Smooth muscle cell of the brain vasculature (primary cell): ENCODE data around the gene WWOX.

Experiments used
- DNase-seq: peaks from one replicate; pipeline ENCODE4 v3.0.0-alpha.2; 2012; ENCODE audit warnings: low read depth, low spot score

Gene WWOX

DNA sequence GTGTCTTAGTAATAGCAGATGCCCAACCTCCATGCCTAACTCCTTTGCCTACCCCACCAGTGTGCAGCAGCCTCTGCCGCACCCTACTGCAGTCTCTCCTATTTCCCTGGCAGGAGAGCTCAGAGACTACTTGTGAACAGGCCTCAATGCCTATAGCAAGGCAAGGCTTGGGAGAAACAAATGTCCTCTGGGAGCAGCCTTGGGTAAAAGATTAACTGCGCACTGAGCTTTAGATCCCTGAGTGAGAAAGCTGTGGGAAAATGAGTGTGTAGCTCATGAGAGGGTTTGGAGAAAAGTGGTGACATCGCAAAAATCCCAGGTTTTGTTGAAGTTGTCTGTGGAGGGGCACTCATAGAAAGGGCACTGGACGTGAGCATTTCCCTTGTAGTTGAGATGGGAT is 335.8 kb downstream of the WWOX start:
- no peak for DNase-seq

DNA sequence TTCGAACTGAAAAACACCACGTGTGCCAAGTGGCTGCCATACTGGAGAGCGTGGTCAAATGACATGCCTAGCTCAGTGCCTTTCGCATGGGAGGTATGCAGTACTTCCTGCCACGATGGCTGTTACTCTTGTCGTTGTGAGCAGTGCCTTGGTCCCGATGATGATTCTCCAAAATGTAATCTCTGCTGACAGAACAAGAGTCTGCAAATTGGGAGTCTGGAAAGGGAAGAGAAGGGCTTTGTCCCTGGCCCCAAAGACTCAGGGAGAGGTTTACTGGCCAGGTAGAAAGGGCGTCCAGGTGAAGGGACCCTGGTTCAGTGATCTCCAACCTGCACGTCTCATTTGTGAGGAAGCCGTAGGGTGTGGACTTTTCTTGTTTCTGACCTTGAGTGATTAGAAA is 336.6 kb downstream of the WWOX start:
- no peak for DNase-seq

DNA sequence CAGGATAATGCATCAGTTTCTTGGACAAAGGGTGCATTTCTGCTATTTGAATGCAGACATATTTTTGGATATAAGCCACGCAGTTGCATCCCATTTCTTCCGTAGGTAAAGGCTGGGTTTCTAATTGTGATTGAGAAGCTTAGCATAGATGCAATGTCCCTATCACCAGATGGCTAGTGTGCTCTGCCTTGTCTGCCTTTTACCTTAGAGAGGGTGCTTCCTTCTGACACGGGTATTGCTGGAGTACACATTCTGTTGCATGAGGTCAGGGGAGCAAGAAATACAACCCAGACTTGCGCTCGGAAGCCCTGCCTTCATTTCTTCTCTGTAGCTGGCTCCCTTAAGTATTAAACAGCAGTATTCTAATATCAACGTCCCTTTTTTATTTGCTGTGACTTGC is 337.4 kb downstream of the WWOX start:
- no peak for DNase-seq

DNA sequence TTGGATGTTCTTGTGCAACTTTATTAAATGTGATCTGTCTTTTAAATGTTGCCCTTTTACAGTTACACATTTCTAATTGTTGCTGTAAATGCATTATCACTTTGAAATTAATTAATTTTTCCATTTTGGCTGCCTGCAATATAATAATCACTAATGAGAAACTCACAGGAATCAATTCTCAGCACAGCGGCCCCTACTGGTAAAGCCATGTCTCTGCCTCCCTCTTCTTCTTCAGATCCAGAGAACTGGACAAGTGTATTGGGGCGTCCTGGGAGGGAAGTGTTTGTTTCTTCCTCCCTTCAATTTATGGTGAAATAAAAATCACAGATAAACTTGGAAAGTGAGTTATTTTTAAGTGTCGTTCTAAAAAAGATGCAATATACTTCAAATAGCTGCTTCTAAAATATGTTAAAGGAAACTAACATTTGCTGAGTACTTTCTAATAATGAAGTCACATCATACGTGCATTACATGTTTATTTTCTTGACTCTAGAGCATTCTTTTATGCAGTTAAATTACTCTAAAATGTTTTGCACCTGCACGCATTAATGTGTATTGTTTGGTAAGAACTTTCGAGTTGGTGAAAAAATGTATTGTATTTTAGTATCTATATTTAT is 338.0 kb downstream of the WWOX start:
- DNase-seq, result no peak

DNA sequence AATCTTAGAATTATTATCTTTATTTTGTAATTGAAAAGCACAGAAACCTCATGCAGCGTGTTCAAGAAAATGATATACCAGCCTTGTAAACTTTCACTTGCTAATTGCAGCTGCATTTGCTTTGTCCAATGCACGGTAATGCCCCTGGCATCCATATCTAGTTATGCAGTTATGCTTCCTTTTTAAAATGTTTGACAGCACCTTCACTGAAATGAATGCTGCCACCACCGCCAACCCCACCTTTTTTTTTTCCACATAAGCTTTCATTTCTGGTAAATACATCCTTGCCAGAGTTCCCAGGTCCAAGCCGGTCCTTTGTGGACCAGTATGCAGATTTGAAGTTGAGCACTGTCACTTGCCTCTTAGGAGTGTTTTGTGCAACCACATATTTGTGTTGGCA is 338.8 kb downstream of the WWOX start:
- DNase-seq, result no peak

DNA sequence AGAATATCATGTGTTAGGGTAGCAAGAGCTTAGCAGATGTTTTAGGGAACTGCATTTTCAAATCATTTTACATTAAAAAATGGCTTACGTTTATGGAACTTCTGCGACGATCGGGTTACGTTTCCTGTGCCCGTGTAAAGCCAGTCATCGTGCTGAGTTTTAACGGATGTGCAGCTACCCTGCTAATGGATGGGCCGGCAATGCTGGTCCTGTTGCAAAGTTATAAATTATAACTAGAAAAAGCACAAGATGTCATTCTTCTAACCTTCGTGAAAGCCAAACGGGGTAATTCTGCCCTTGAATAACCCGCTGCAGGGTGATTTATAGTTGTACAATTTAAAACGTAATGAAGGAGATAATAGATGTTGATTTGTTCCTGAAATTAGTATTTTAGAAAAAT is 339.2 kb downstream of the WWOX start:
- no peak for DNase-seq

DNA sequence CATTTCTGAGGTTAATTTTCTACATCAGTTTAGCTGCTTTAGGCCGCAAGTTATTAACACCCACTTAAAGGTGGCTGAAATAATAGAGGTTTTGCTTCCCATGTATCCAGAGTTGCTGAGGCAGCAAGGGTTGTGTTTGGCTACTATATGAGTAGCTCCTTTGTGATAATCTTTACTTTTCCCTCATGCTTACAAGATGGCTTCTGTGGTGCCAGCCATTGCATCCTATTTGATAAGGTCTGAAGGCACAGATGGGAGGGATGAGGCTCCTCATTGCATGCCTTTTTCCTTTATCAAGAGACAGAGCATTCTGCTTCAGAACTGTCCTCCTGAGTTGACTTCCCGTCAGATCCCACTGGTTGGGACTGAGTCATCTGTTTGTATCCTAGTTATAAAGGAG is 340.2 kb downstream of the WWOX start:
- DNase-seq, result no peak

DNA sequence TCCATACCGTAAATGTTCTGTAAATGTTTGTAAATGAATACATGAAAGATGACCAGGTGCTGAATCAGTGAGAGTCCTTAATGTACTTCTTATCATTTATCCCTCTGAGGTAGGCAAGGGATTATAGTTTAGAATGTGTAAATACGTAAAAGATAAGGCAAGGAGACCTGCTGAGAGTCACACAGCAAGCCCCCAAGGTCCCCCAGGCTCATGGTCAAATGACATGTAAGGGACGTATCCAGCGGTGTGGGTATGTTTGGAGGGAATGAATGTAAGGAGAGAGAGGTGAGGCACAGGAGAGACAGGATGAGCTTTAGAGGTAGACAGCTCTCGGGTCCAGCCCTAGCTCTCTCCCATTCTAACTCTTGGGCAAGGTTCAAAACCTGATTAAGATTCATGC is 341.8 kb downstream of the WWOX start:
- no peak for DNase-seq

DNA sequence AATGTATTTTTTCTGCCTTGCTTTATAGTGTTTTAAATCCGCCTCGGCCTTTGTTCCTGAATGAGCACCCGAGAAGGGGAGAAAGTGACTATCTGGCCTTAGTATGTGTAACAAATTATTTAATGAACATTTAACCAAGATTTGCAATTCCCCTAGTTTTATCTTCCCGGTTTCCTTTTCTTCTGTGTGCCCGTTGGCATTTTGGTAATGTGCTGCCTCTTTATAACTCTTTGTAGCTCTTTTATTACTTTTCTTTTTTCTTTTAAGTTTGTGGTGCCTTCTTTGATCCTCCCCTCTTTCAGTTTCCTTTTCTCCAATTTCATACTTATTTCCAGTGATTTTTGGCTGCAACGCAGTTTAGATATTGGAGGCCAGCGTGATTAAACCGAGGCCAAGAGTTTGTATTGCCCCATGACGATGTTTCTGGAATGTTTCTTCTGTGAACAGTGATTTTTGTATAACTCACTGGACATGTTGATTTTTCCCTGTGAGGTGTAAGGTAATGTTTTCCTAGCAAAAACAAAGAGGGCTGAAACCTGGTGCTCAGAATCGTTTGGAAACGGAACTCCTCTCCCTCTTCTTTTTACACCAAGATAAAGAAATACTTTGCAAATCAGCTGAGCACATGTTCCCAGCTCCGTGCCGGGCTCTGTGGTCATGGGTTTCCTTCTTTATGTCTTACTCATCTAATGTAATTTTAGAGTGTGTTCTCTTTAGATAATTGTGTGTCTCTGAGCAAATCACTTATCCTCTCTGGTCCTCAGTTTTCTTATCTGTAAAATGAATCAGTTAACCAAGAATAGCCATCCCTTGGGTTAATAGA is 344.3 kb downstream of the WWOX start:
- DNase-seq, result peak; percentile 9

DNA sequence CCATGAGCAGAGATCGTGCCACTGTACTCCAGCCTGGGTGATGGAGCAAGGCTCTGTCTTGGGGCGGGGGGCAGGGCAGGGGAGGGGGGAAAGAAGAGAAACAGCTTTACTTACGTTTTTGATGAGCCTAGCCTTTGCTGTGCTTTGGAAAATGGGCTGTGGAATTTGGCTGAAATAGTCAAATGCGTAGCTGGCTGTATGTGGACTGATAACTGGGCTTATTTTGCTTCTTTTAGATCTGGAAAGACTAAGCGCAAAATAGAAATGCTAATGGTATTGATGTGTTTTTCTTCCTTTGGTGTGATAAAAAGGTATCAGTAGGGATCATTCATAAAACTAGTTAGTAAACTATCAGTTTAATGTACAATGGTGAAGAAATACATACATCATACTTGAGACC is 346.4 kb downstream of the WWOX start:
- no peak for DNase-seq

DNA sequence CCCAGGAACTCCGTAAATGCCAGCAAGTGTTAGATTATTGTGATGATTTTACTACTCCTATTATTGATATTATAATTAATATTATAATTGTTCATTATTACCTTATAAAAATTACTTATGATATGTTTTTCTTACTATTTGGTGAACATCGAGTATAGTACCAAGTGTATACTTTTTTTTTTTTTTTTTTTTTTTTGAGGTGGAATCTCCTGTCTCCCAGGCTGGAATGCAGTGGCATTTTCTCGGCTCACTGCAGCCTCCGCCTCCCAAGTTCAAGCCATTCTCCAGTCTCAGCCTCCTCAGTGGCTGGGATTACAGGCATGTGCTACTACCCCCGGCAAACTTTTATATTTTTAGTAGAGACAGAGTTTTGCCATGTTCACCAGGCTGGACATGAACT is 347.0 kb downstream of the WWOX start:
- no peak for DNase-seq

DNA sequence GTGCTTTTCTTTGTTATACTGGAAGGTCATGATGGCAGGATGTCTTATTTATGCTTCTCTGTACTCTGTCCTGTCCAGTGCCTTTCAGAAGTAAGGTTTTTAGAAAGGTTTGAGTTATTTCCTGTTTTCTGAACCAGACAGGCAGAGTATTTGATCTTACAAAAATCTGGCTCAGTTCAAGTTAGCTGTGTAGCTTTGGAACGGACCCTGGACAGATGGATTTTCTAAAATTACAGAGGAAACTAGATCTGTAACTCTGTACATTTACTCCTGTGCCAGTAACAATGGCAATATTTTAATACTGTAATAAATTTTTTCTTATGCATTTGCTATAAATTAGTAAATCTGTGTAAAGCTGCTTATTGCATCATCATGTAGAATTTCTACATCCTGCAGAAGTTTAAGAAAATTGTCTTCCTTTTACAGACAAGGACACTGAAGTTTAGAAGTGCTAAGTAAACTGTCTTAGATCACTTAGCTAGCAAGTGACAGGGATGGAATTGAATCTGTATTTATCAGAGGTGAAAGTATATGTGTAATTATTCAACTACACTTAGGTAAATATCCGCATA is 347.6 kb downstream of the WWOX start:
- DNase-seq, result no peak

DNA sequence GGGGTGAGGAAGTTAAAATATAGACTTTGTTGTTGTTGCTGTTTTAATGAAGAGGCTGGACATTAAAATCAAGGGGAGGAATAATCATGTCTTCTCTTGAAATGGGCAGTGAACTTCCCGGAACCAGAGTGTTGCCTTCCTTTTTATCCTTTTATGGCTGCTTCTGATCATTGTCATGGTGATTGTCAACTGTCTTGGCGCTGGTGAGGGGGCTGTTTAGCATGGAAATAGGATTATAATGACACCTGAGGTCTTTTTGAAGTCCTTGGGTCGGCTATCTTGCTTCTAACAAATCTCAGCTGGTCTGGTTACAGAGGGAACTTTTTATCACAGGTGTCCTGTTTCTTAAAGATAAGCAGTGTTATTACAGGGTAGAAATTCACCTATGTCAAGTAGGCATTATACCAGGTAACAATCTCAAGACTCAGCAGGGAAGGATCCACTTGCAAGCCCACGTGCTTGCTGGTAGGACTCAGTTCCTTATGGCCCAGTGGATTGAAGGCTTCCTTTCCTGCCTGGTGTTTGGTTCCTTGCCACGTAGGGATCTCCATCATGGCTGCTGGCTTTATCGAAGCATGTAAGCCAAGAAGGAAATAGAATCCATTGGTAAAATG is 349.3 kb downstream of the WWOX start:
- no peak for DNase-seq

DNA sequence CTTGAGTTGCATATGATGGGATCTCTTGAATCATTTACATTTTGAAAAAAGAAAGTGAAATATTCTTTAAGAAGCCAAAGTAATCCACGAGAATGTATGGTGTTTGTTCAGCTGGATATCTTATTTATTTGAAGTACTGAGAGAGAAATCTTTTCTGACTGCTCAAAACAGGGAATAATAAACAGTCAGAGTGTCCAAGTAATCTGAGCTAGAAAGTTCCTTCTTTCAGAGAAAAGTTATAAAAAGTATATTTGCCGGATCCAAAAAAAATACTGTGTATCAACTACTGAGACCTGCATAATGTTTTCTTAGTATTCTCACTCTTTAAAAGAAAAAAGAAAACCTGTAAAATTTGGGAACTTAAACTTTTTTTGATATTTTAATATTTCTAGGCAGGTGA is 350.8 kb downstream of the WWOX start:
- DNase-seq, result no peak

DNA sequence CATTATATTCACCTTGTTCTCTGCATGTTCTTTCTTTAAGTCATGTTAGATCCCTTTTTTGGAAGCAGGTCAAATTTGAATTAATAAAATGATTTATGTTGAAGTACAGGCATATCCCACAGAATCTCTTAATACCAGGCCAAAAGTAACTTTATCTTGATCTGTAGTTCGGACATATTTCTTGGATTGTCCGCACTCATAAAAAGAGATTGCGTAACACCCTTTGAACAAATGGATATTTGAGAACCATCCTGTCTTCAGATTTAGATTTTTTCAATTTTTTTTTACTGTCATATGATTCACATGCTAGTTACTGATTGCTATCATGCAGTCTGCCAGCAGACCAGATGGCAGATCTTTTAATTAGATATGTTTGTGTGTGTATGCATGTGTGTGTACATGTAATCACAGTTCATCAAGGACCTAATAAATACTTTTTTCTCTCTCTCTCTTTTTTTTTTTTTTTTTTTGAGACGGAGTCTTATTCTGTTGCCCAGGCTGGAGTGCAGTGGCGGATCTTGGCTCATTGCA is 352.6 kb downstream of the WWOX start:
- DNase-seq, result no peak

DNA sequence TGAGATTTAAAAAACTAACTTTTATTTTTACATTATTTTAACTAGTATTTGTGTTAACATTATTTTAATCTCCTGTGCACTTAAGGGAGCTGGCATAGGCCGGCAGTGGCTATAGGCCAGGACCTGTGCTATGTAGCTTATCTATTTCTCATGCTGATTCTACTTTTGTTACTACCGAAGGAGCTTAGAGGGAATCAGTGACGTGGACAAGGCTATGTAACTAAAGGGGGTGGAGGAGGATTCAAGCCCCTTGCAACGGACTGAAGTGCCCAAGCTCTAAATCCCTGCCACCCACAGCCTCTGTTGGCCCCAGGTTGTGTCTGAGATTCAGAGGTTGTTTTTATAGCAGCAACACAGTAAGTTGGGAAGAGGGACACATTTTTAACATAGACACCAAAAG is 356.4 kb downstream of the WWOX start:
- DNase-seq, result no peak

DNA sequence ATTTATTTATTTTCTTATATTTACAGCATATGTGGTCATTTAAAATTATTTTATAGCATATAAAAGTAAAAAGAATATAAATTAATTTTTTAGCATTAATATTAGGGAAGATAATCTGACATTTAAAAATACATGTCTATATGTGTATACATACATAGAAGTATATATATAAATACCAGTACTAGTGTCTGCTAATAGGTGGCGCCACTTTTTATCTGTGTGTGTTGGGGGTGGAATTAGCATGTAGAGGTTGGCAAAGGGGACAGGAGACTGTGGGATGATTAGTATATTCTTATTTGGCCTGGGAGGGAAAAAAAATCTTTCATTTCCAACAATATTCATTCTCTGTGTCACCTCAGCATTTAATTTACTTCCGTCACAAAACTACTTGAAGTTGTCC is 359.1 kb downstream of the WWOX start:
- DNase-seq, result no peak

DNA sequence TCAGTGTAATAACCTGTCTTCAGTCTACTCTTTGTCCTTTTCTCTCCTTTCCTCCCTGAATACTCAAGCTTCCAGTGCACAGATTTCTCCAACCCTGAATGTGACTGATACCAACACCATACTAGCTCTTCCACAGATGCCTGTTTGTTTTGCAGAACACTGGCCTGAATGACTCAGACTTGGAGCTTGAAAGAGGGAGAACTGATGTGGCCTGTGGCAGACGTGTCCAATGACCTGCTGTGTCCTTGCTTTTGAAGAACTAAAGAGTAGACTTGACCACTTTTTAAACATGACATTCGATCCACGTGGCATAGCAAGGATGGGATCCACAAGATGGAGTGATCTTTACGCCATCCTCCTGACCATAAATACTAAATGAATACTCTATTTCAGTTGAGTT is 361.0 kb downstream of the WWOX start:
- no peak for DNase-seq

DNA sequence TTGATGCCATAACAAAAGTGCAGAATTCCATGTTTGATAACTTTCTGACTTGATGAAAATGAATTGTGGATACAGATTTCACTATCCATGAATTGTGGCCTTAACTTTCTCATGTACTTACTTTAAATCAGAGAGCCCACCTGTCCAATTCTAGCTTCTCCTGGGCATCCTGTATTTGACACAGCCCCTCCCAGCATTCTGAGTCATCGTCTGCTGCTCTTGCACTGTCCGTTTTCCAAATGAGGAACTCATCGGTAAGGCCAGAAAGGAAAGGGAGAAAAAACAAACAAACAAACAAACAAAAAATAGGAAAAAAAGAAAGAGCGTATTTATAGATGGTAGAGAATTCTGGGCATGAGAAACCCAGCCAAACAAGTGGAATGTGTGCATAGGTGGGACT is 361.6 kb downstream of the WWOX start:
- DNase-seq, result no peak

DNA sequence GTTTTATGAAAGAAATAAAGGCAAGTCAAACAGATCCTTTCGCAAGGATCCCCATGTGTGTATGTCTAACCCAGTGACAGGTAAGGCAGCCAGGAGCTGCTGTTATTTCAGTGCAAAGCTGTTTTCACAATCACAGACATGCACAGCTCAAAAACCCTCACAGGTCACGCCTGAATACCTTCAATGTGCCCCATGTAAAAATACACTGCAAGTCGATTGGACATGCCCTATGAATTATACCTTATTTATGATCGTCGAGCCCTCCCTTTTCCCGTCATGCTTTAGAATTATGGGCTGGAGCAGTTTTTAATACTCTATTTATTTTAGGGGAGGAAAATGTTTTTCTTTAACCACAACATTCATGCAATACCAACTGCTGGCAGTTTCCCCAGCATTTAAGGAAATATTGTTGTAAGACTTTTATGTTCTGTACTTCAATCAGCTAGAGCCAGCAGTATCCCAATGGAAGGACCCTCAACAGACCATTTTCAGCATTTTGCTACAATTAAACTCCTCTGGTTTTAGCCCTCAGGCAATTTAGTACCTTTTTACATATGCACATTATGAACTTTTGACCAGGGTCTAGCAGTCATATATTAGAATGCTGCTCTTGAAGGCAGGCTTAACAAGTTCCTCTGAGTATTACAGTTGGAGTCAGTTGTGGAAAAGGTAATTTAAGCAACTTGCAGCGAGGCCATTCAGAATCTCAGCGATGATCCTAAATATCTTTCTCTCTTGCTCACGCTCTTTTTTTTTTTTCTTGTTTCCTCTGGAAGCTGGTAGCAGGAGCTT is 362.2 kb downstream of the WWOX start:
- peak; percentile 17 for DNase-seq

DNA sequence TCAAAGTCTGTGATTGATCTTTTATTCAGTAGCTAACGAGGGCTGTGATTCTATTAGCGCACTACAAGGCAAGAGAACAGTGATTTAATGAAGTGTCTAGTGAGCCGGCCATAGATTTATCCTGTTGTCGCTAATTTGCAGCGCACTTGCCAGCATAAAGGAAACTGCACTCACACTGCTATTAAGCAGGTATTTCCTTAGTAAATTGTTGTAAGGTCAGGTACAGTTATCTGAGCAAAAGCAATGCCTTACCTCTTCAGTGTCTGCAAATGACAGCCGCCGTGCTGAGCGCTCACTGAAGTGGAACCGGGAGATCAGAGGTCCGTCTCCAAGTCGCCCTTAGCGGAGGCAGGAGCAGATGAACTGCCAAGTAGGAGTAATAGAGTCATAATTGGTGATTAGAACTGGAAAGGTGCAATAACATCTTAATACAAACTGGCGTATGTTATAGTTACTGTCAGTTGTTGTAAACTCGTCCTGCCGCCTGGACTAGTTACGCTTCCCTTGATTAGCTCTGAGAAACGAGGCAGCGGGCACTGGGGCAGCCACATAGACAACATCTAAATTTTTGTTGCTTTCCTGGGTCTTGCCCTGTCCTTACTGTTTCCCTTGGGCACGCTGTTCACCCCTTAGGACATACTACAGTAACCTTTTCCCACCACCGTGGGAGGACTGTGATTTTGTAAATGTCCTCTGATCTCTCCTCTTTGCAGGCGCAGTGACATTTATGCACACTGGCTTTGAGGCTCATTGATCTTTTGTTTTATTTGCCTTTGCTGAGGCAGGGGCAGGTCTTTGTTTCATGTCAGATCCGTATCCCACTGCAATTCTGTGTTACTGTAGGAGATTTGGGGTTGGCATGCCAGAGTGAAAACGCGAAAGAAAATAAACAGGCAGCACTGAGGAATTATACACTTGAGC is 363.1 kb downstream of the WWOX start:
- DNase-seq, result no peak
